Breast epithelium (tissue), 3 donors: ENCODE data around the gene CA10.

ENCODE experiments used
- CTCF ChIP-seq, 3 donors: fragments of 450-650 bp; IDR thresholded peaks; one replicate each; pipeline ENCODE4 v1.5.1; 2016 to 2017; ENCODE audit warnings: antibody characterized with exemption in 3 of 3, mild to moderate bottlenecking in 3 of 3, moderate library complexity in 3 of 3
- POLR2A ChIP-seq: fragments of 450-650 bp; IDR thresholded peaks from one replicate; pipeline ENCODE4 v1.6.1; 2016; ENCODE audit warnings: antibody characterized with exemption, mild to moderate bottlenecking, moderate library complexity
- POLR2AphosphoS5 ChIP-seq, 3 donors: sonication (generic); formaldehyde crosslinking; IDR thresholded peaks; one replicate each; pipeline ENCODE4 v1.6.1; 2017; ENCODE audit warnings: antibody characterized with exemption in 3 of 3

GRCh38 chr17:51610834-51611233 lies 547.7 kb downstream of the CA10 start:
- TF ChIP-seq CTCF (IDR thresholded peaks at IDR 0.05) (no peak), POLR2A (no peak), POLR2AphosphoS5 (IDR thresholded peaks at IDR 0.05) (no peak)
